HUES48 (cell line): ENCODE results near the gene FUT7.

Source experiments
- H3K27ac ChIP-seq: one replicate; pipeline ENCODE4 v1.7.0; 2013; ENCODE audit warnings: low read depth, low read length, inconsistent platforms
- H3K27me3 ChIP-seq: 2 replicates; pipeline ENCODE4 v1.6.1; 2013; ENCODE audit warnings: mild to moderate bottlenecking, low read length; ENCODE audit not compliant: control insufficient read depth, insufficient read depth
- H3K36me3 ChIP-seq: 2 replicates; pipeline ENCODE4 v1.6.1; 2013; ENCODE audit warnings: low read length; ENCODE audit not compliant: control insufficient read depth, insufficient read depth
- H3K4me1 ChIP-seq: 2 replicates; pipeline ENCODE4 v1.6.1; 2013; ENCODE audit warnings: mild to moderate bottlenecking, low read length; ENCODE audit not compliant: control insufficient read depth, insufficient read depth
- H3K4me3 ChIP-seq: 2 replicates; pipeline ENCODE4 v1.5.1; 2013; ENCODE audit warnings: mild to moderate bottlenecking, low read depth, low read length
- H3K9ac ChIP-seq: 2 replicates; pipeline ENCODE4 v1.6.1; 2013; ENCODE audit warnings: mild to moderate bottlenecking, low read depth, low read length, moderate library complexity
- H3K9me3 ChIP-seq: 2 replicates; pipeline ENCODE4 v1.6.1; 2013; ENCODE audit warnings: low read length; ENCODE audit not compliant: control insufficient read depth, insufficient read depth

Gene FUT7

DNA sequence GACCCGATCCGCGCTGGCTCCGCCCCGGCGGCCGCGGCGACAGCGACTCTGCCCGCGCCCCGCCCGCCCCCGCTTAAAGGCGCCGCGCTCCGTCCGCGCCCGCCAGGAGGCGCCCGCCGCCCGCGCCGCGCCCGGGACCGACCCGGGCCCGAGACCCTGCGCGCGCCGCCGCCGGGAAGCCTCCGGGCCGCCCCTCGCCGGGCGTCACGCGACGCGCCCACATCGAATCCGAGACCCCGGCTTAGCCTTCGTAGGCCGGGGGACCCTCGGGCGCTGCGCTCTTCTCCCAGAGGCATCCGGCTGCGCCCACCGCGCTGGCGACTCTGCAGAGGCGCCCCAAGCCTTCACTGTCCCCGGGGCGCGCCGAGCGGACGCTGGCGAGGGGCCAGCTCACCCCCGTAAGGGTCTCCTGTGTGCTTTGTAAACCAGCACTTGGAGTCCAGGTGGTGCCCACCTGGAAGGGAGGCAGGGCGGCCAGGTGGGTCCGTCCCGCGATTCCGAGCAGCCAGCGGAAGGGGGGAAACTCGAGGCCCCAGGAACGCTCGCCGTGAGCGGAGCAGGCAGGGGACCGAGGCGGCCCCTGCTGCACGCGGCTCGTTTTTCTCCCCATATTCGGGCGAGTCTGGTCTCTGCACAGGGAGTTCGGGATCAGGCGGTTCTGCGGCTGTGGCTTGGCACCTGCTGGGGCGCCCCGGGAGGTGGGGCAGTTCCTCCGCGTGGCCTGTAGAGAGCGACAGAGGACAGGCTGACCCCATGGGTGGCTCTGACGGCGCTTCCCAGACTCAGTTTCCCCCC lies 3.4 kb downstream of the FUT7 start:
- H3K4me3 ChIP-seq: peak overlapping the region; percentile 61
- no peaks in the 10 kb centered on the region for H3K36me3 ChIP-seq
- H3K27ac ChIP-seq: no peak overlapping the region
- H3K9me3 ChIP-seq: no peaks in the 10 kb centered on the region
- H3K9ac ChIP-seq: no peak overlapping the region
- H3K27me3 ChIP-seq: peaks cover 24% of the 10 kb centered on the region
- H3K4me1 ChIP-seq: 0 out of 2 replicates have a peak, but pooled peaks cover 2% of the 10 kb centered on the region

DNA sequence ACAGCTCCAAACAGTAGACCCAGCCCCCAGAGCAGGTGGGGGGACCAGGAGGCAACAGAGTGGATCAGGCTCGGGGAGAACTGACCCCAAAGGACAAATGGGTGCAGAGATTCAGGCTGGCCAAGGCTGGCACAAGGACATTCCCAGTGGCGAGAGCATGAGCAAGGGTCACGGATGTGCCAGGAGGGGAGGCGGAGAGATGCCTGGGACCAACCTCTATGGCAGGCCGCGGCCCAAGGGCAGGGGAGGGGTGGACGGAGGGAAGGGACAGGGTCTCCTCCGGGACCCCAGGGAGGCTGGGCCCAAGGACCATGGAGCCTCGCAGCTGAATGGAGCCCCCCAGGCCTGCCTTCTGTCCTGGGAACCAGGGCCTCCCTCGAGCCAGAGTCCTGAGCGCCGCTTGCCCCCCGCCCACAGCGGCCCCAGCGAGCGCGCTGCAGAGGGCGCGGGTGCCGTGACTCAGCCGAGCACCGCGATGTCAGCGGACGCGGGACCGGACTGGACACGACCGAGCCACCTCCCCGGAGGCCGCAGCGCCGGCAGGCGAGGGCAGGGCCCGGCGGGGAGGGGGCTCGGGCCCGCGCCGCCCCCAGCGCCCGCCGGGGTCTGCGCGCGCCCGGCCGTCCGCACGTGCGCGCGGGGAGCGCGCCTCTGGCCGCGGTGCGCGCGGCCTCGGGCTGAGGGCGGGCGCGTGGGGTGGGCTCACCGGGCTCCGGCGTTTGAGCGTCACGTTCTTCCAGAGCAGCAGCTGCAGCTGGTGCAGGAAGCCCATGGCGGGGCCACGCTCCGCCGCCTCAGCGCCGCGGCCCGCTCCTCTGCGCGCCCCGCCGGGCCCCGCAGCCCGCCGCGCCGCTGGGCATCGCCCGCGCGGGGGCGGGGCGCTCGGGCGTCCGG lies 4.3 kb downstream of the FUT7 start, which contains the start of gene ABCA2:
Gene ABCA2 (minus strand): TSS at position 869 of the 894 bp plus-strand sequence. CDS start 97 bp downstream, at position 772.
- no peaks in the 10 kb centered on the region for H3K36me3 ChIP-seq
- H3K9ac ChIP-seq: no peak within 1 kb of the TSS
- peaks cover 24% of the 10 kb centered on the region for H3K27me3 ChIP-seq
- H3K4me3 ChIP-seq: peak within 1 kb of the TSS; percentile 61
- no peaks in the 10 kb centered on the region for H3K9me3 ChIP-seq
- H3K27ac ChIP-seq: no peak within 1 kb of the TSS
- 0 out of 2 replicates have a peak, but pooled peaks cover 2% of the 10 kb centered on the region for H3K4me1 ChIP-seq

DNA sequence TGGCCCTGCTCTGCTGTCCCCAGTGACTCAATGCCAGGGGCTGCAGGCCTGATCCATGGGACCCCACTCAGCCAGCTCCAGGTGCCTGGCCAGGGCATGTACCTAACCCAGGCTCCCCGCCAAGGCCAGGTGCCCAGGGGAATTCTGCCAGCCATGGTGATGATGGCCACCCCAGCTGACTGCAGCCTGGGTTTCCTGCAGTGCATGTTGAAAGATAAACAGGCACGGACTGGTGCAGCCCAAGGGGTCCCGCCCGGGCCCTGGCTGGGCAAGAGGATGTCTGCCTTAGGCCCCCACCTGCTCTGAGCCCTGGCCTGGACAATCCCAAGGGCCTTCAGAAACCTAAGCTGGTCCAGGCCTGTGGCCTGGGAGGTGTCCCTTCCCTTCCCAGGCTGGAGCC lies 5.1 kb downstream of the FUT7 start:
- Histone ChIP-seq H3K27ac (no peak overlapping the region), H3K4me3 (no peak overlapping the region), H3K4me1 (0 out of 2 replicates have a peak, but pooled peaks cover 2% of the 10 kb centered on the region), H3K9ac (no peak overlapping the region), H3K27me3 (peaks cover 24% of the 10 kb centered on the region), H3K9me3 (no peaks in the 10 kb centered on the region), H3K36me3 (no peaks in the 10 kb centered on the region)

DNA sequence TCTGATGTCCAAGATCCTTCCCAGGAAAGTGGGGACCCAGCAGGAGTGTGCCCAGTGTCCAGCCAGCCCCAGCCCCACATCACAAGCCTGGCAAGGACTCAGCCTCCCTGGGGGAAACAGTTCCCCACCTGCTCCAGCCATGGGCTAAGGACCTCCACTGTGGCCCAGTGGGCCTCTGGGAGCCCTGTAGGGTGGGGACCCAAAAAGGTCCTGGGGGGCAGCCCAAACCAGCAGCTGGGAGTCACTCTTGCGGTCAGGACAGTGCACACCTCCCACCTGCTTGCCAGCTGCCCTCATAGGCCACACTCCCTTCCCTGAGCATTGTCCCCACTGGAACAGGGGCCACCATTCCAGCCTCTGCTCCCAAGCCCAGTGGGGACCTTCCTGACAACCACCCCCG lies 5.5 kb downstream of the FUT7 start:
- Histone ChIP-seq H3K9me3 (no peaks in the 10 kb centered on the region), H3K27ac (no peak overlapping the region), H3K36me3 (no peaks in the 10 kb centered on the region), H3K9ac (no peak overlapping the region), H3K4me3 (no peak overlapping the region), H3K27me3 (peaks cover 24% of the 10 kb centered on the region), H3K4me1 (0 out of 2 replicates have a peak, but pooled peaks cover 2% of the 10 kb centered on the region)

DNA sequence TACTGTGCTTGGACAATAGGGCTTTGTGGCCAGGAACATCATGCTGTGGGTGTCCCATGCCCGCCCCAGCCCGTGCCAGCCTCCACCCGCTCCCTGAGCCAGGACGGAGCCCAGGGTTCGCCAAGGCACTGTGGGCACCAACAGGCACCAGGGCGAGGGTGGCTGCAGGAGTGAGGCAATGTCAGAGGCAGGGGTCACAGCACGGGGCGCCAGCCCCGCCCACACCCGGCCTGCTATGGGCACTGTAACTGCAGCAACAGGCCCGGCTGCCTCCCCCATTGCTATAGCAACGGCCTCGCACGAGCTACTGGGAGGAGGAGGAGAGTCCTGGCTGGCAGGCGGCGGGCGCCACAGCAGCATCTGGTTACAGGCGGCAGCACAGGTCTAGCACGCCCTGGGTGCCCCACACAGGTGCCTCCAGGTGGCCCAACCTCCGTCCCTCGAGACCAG lies 6.3 kb downstream of the FUT7 start:
- Histone ChIP-seq H3K4me1 (0 out of 2 replicates have a peak, but pooled peaks cover 2% of the 10 kb centered on the region), H3K4me3 (no peak overlapping the region), H3K27ac (no peak overlapping the region), H3K27me3 (peaks cover 24% of the 10 kb centered on the region), H3K9ac (no peak overlapping the region), H3K36me3 (no peaks in the 10 kb centered on the region), H3K9me3 (no peaks in the 10 kb centered on the region)

DNA sequence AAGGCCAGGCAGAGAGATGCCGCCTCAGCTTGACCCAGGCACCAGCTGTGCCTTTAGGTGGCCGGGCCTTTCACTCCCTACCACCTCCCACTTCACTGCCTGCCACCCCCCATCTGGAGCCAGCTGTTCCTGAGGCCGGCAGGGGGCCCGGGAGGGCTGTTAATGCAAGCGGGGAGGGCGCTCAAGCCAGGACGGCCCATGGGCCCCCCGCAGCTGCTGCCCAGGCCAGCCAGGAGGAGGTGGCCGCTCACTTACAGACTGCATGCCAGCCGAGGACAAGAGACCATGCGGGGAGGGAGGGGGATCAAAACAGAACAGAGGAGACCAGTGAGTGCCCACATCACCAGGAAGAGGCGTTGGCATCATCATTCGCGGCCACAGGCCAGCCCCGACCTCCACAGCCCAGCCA lies 8.3 kb downstream of the FUT7 start:
- Histone ChIP-seq H3K9ac (no peak overlapping the region), H3K27me3 (peaks cover 17% of the 10 kb centered on the region), H3K4me1 (0 out of 2 replicates have a peak, but pooled peaks cover 2% of the 10 kb centered on the region), H3K27ac (no peak overlapping the region), H3K36me3 (no peaks in the 10 kb centered on the region), H3K4me3 (no peak overlapping the region), H3K9me3 (no peaks in the 10 kb centered on the region)

DNA sequence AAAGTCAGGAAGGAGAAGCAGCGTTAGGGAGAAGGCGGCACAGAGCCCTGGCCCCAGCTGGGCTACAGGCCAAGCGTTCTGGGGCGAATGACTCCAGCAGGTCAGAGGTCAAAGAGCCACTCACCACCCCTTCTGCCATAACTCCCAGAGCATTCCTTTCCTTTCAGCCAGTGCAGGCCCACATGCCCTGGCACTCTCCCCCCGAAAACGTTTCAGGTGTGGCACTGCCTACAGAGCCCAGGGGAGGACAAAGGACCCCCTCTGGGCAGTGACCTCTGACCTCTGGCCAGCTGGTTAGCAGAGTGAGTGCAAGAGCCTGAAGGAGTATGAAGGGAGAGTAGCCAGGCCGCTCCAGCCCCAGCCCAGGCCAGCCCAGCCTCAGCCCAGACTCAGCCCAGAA lies 8.7 kb downstream of the FUT7 start:
- Histone ChIP-seq H3K9me3 (no peaks in the 10 kb centered on the region), H3K9ac (no peak overlapping the region), H3K4me1 (no peaks in the 10 kb centered on the region), H3K4me3 (no peak overlapping the region), H3K36me3 (no peaks in the 10 kb centered on the region), H3K27me3 (peaks cover 13% of the 10 kb centered on the region), H3K27ac (no peak overlapping the region)

DNA sequence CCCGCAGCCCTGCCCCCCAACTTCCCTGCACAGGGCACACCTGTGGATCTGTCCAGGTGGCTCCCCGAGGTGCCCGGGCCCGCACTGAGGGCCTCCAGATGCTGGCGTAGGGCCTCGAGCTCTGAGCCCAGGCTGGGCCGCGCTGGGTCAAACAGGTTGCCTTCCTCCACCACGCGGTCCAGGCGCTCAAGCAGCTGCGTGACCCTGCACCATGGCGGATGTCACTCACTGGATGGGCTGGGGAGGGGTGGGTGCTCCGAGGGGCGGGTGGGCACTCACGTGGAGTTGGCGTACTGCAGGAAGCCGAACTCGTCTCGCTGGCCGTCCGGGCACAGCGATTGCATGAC lies 9.3 kb downstream of the FUT7 start:
- H3K36me3 ChIP-seq: no peaks in the 10 kb centered on the region
- no peak overlapping the region for H3K27ac ChIP-seq
- peaks cover 13% of the 10 kb centered on the region for H3K27me3 ChIP-seq
- H3K9me3 ChIP-seq: no peaks in the 10 kb centered on the region
- H3K4me3 ChIP-seq: no peak overlapping the region
- no peak overlapping the region for H3K9ac ChIP-seq
- no peaks in the 10 kb centered on the region for H3K4me1 ChIP-seq

DNA sequence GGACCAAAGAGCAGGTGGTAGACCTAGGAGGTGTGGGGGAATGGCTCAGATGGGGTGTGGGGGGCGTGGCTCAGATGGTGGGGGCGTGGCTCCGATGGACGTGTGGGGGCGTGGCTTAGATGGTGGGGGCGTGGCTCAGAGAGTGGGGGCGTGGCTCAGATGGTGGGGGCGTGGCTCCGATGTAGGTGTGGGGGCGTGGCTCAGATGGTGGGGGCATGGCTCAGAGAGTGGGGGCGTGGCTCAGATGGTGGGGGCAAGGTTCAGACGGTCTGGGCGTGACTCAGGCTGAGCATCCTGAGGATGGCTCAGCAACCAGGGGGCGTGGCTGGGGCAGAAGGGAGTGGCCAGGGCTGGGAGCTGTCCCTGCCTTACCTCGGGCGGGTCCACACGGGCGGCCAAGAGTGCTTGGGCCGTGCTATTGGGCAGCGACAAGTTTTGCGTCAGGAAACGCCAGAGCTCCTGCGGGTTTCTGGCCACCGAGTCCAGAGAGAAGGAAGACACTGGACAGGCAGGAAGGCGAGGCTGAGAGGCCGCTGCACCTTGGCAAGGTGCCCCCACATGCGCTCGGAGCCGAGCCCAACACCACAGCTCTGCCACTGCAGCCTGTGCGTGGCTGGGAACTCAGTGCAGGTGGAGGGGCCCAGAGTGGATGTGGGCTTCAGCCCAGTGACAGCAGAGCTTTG lies 9.8 kb downstream of the FUT7 start:
- H3K4me1 ChIP-seq: no peaks in the 10 kb centered on the region
- H3K9ac ChIP-seq: no peak overlapping the region
- H3K9me3 ChIP-seq: no peaks in the 10 kb centered on the region

DNA sequence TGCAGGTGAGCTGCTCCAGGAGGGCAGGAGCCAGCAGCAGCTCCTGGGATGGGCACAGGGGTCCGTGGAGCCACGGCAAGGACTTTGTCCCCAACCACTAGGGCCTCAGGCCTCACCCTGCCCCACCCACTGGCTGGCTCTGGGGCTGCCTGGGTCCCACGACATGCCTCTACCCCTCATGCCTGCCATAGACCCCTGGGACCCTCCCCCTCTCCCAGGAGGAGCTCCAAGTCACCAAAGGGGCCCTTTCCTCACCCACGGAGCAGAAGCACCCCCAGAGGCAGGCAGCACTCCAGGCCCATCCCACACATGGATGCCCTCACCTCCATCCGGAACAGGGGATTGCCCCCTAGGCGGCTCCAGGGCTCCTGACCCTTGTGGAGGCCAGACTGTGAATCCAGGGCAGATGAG lies 10.3 kb downstream of the FUT7 start:
- H3K36me3 ChIP-seq: no peaks in the 10 kb centered on the region
- no peak overlapping the region for H3K9ac ChIP-seq
- H3K27ac ChIP-seq: no peak overlapping the region
- H3K4me1 ChIP-seq: no peaks in the 10 kb centered on the region
- no peak overlapping the region for H3K4me3 ChIP-seq
- peaks cover 2% of the 10 kb centered on the region for H3K27me3 ChIP-seq
- H3K9me3 ChIP-seq: no peaks in the 10 kb centered on the region

More for the DNA sequence above, 9.8 kb downstream of the FUT7 start:
- Histone ChIP-seq H3K4me3 (no peak overlapping the region), H3K27me3 (peaks cover 8% of the 10 kb centered on the region), H3K27ac (no peak overlapping the region), H3K36me3 (no peaks in the 10 kb centered on the region)
